GM12892 (cell line): ENCODE measurements around the gene ZNF181. TPM values are rescaled to one million over a fixed set of nuclear protein-coding genes. Genes with fewer than 3 reads are reported as not detected.
A peak's percentile ranks its signal among the peaks of the same experiment; 100 is the strongest.
"Not testable (repeated sequence)": the region's sequence is repeated elsewhere in the genome, so short reads cannot be mapped to it uniquely, and the experiment has no call there.

Experiments used
- DNase-seq: peaks from one replicate; pipeline ENCODE4 v3.0.0; 2011; ENCODE audit not compliant: insufficient read length
- FAIRE-seq: peaks from 2 replicates; lab custom pipeline; 2011; peaks lifted over from hg19 to GRCh38; lab: Jason Lieb, UNC
- POLR2A ChIP-seq: IDR thresholded peaks from 2 replicates; pipeline ENCODE4 v1.6.1; 2011; ENCODE audit warnings: low read depth, low read length, control low read depth
- POLR2AphosphoS5 ChIP-seq: IDR thresholded peaks from 2 replicates; pipeline ENCODE4 v1.6.1; 2011; ENCODE audit warnings: low read depth, low read length, control low read depth
- TAF1 ChIP-seq: IDR thresholded peaks from 2 replicates; pipeline ENCODE4 v1.6.1; 2011; ENCODE audit warnings: low read depth, mild to moderate bottlenecking, control low read depth, low read length, borderline replicate concordance
- polyA plus RNA-seq: library from polyadenylated mRNA; unstranded; fragments of >200 nt; gene quantifications from one replicate; pipeline ENCODE4 v1.2.1, GENCODE V29; 2012; ENCODE audit warnings: missing spikeins, inconsistent platforms; ENCODE audit not compliant: missing spikeins

Gene ZNF181
- 6.6 TPM for polyA plus RNA-seq

GRCh38 chr19:34733746-34734536, at the start of gene ZNF181:
ZNF181 (plus strand) TSS chr19:34734243; CDS start chr19:34735038, 795 bp downstream.
- TF ChIP-seq TAF1 (no peak), POLR2A (peak; percentile 70; the same call in 1 of the 2 replicates)
- peak; percentile 87 for FAIRE-seq
- DNase-seq: peak; percentile 76

GRCh38 chr19:34685266-34685665, 48.8 kb upstream of the ZNF181 start:
- not testable (repeated sequence) for FAIRE-seq, DNase-seq

- no peak for TF ChIP-seq TAF1
- no peak for TF ChIP-seq POLR2AphosphoS5
- TF ChIP-seq POLR2A: no peak
- FAIRE-seq: no peak
Observed at GRCh38 chr19:34686455-34686854, 47.6 kb upstream of the ZNF181 start.

GRCh38 chr19:34687348-34687747, 46.7 kb upstream of the ZNF181 start:
- FAIRE-seq (no peak), DNase-seq (no peak)
- TF ChIP-seq POLR2A (no peak), POLR2AphosphoS5 (no peak), TAF1 (no peak)

More at GRCh38 chr19:34686455-34686854, 47.6 kb upstream of the ZNF181 start:
- DNase-seq: no peak

- DNase-seq (no peak), FAIRE-seq (no peak)
- no peak for TF ChIP-seq POLR2AphosphoS5
- no peak for TF ChIP-seq TAF1
- TF ChIP-seq POLR2A: no peak
Observed at GRCh38 chr19:34688592-34688991, 45.5 kb upstream of the ZNF181 start.

- FAIRE-seq: no peak
- TF ChIP-seq POLR2A (no peak), POLR2AphosphoS5 (no peak), TAF1 (no peak)
Observed at GRCh38 chr19:34690372-34690771, 43.7 kb upstream of the ZNF181 start.

GRCh38 chr19:34692549-34692948, 41.5 kb upstream of the ZNF181 start:
- FAIRE-seq: no peak
- no peak for TF ChIP-seq POLR2A
- no peak for TF ChIP-seq POLR2AphosphoS5
- no peak for TF ChIP-seq TAF1
- no peak for DNase-seq

More at GRCh38 chr19:34690372-34690771, 43.7 kb upstream of the ZNF181 start:
- DNase-seq: no peak

- FAIRE-seq (no peak), DNase-seq (no peak)
- no peak for TF ChIP-seq TAF1
- TF ChIP-seq POLR2A: no peak
- no peak for TF ChIP-seq POLR2AphosphoS5
Observed at GRCh38 chr19:34707661-34708060, 26.4 kb upstream of the ZNF181 start.

GRCh38 chr19:34711890-34712289, 22.2 kb upstream of the ZNF181 start:
- no peak for FAIRE-seq
- no peak for DNase-seq
- TF ChIP-seq POLR2AphosphoS5: no peak
- no peak for TF ChIP-seq POLR2A
- TF ChIP-seq TAF1: no peak

GRCh38 chr19:34712395-34713261, 21.4 kb upstream of the ZNF181 start:
- FAIRE-seq (peak; percentile 48), DNase-seq (no peak)
- TF ChIP-seq POLR2A: no peak
- no peak for TF ChIP-seq POLR2AphosphoS5
- no peak for TF ChIP-seq TAF1

- TF ChIP-seq POLR2AphosphoS5 (no peak), POLR2A (no peak), TAF1 (no peak)
- no peak for FAIRE-seq
Observed at GRCh38 chr19:34713262-34713637, 20.8 kb upstream of the ZNF181 start.

GRCh38 chr19:34715357-34715756, 18.7 kb upstream of the ZNF181 start:
- FAIRE-seq (no peak), DNase-seq (no peak)
- TF ChIP-seq TAF1 (no peak), POLR2AphosphoS5 (no peak), POLR2A (no peak)

More at GRCh38 chr19:34713262-34713637, 20.8 kb upstream of the ZNF181 start:
- no peak for DNase-seq
